D721Med (cell line): ENCODE data around the gene ATP6V1E1.
"Not testable (repeated sequence)": the region's sequence is repeated elsewhere in the genome, so short reads cannot be mapped to it uniquely, and the experiment has no call there.

Experiments used
- DNase-seq: peaks from one replicate; pipeline ENCODE4 v3.0.0; 2011; ENCODE audit warnings: low spot score; ENCODE audit not compliant: insufficient read length
- FAIRE-seq: peaks from 2 replicates; lab custom pipeline; 2011; peaks lifted over from hg19 to GRCh38; lab: Jason Lieb, UNC
- CTCF ChIP-seq: IDR thresholded peaks from 2 replicates; pipeline ENCODE4 v1.5.1; 2012; ENCODE audit warnings: mild to moderate bottlenecking, control low read depth; ENCODE audit not compliant: insufficient read depth; ENCODE audit errors: missing control alignments

ATP6V1E1 gene

DNA sequence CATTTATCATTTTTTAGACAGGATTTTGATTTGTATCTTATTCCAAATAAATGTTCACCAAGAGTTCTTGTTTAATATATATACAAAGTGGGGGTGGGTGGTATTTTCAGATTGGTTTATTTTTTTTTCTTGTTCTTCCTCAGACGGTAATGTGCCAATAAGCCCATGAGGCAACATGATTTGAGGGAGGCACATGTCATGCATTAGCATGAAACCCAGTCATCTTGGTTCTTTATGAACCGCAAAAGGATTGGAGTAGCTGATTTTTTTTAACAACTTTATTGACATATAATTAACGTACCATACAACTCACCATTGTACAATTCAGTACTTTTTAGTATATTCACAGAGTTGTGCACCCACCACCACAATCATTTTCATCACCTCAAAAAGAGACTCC is 12.7 kb upstream of the ATP6V1E1 start:
- no peak for DNase-seq
- no peak for FAIRE-seq
- no peak for TF ChIP-seq CTCF

DNA sequence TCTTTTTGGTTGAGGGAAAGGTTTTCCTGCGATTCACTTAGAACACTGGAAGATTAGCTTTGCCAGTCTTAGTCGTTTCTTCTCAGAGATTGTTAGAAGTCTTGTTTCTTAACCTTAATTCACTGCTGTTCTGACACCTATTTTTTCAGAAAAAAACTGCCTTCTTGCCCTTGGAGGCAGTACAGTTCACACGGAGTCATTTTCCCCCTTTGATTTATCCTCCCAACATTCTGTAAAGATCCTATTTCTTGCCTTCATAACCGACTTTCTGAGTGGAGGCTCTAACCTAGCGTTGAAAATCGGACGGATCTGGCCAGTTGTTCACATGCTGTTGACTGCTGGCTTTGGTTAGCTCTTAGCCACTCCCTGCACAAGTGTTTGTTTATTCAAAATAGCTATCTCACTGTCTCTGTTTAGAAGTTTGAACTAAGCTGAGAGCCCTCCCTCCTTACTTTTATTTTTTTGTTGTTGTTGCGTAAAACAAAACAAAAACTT is 10.7 kb upstream of the ATP6V1E1 start:
- no peak for TF ChIP-seq CTCF
- FAIRE-seq (no peak), DNase-seq (no peak)

- DNase-seq (peak; percentile 82), FAIRE-seq (no peak)
- TF ChIP-seq CTCF: no peak
Observed at GRCh38 chr22:17638432-17639246, 10.1 kb upstream of the ATP6V1E1 start, which contains the start of gene BCL2L13. Gene BCL2L13 (plus strand): TSS chr22:17638757. CDS start chr22:17655712, 16,955 bp downstream.

- TF ChIP-seq CTCF: no peak
- DNase-seq (peak; percentile 35), FAIRE-seq (no peak)
Observed at GRCh38 chr22:17638182-17638431, 9.6 kb upstream of the ATP6V1E1 start.

GRCh38 chr22:17637490-17638181 is 9.1 kb upstream of the ATP6V1E1 start:
- TF ChIP-seq CTCF: no peak
- no peak for FAIRE-seq
- no peak for DNase-seq

GRCh38 chr22:17636850-17637249 is 8.3 kb upstream of the ATP6V1E1 start:
- DNase-seq, FAIRE-seq: not testable (repeated sequence)

- no peak for TF ChIP-seq CTCF
- no peak for FAIRE-seq
- DNase-seq: no peak
Observed at GRCh38 chr22:17634696-17635095, 6.1 kb upstream of the ATP6V1E1 start.
